Measurements from ENCODE around the gene SPAG7.

The SPAG7 gene

GRCh38 chr17:4949321-4950074, 18.1 kb downstream of the SPAG7 start:
- peak; percentile 72 for DNase-seq

- peak; percentile 93 for DNase-seq
Measured at GRCh38 chr17:4948931-4949320, 18.7 kb downstream of the SPAG7 start.

- peak; percentile 96 for DNase-seq
Measured at GRCh38 chr17:4948166-4948930, 19.3 kb downstream of the SPAG7 start, which contains the start of gene PFN1. Gene PFN1 (minus strand): TSS chr17:4948530. CDS start chr17:4948394, 136 bp downstream.

DNA sequence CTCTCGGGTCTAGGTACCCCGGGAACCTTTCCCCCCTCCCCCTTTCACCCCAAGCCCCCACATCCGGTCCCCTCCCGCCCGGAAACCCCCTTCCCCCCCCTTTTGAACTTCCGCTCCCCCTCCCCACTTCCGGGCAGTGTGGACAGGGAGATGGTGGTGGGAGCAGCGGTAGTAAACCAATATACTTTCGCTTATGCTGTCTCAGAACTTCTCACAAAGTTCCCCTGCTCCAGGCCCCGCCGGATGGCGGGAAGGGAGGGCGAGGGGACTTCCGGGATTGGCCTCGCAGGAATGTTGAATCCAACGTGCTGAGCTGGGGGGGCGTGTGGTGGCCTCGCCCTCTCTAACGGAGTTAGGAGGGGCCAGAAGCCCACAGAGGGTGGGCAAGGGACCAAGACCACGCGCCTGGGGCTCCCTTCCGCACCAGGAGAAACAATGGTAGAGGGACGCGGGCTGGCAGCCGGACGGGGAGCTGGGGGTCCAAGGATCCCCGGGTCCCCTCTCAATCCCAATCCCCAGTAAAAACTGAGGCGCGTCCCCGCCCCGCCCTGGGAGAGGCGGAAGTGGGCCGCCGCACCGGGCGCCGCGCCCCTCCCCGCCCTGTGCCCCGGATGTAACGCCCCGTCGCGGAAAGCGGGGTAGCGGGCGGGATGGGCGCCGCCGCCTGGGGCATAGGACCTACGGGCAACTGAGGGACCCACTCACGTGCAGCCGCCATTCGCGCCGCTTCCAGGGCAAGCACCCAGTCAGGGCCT, 20.0 kb downstream of the SPAG7 start:
- peak; percentile 62 for DNase-seq

DNA sequence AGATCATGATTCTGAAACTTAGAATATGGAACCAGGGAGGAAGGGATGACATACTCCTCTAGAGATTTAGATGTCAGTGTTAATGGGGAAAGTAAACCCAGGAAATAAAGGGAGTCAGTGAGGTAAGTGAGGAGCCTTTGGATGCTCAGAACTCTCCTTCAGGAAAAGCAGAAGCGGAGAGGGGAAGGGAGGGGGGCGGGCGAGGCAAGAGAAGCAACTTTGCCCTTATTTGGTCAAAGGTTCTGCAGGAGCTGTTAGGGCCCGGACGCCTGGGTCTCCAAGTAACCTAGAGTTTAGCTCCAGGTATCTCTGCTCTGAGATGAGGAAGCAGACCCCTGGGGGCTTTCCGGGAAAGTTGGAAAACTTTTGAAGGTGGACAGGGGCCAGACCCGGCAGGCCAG, 20.6 kb downstream of the SPAG7 start:
- DNase-seq, result no peak

- no peak for DNase-seq
Measured at GRCh38 chr17:4946312-4946976, 21.2 kb downstream of the SPAG7 start.

DNA sequence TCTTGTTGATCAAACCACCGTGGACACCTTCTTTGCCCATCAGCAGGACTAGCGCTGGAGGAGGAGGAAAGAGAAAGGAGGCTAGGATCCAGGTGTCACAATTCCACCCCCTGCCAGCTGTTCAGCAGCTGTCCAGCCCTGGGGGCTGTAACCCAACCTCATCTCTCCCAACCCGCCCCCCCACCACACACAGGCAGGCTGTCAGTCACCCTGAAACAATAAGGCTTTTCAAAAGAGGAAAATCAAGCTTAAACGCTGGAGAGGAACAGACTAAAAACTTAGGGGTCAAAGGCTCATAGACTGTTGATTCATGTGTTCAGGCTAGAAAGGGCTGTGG, 21.7 kb downstream of the SPAG7 start:
- no peak for DNase-seq

DNA sequence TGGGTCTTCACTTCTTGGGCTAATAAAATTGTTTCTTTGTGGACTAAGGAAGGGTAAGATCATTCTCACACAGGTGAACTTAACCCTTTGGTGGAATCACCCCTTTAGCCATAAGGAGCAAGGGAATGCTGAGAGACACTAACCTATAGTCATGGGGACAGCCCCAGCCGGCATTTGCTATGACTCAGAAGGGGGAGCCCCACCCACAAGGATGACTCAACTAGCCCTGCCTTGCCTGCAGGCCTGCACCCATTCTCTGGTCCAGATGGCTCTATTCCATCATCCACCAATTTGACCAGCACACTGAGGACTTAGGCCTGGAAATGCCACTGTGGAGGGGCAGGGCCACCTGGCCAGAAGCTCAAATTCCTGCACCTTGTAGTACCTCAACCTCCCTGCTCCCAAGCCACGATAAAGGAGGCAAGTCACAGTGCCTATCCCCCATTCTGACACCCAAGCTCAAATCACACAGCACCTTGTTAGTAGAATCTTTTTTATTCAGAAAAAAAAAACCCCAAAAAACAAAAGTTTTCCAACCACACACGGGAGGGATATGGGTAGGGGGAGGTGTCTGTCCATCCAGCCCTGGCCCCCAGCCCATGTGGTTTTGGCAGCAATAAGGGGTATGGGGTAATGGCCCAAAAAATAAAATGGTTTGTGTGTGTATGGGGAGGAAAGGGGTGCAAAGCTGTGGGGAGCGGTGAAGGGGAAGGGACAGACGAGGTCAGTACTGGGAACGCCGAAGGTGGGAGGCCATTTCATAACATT, 22.3 kb downstream of the SPAG7 start:
- DNase-seq, result peak; percentile 88

DNA sequence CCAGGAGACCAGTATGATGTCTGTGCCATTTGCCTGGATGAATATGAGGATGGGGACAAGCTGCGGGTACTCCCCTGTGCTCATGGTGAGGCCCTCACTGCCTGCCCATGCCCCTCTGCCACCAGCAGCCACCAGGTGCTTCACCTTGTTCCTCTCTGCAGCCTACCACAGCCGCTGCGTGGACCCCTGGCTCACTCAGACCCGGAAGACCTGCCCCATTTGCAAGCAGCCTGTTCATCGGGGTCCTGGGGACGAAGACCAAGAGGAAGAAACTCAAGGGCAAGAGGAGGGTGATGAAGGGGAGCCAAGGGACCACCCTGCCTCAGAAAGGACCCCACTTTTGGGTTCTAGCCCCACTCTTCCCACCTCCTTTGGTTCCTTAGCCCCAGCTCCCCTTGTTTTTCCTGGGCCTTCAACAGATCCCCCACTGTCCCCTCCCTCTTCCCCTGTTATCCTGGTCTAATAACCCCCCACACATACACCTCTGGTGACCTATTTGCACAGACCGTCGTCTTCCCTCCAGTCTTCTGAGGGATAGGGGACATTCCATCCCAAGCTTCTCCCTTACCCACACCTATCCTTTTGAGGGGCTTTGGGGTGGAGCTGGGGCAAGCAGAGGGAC, 23.0 kb downstream of the SPAG7 start:
- DNase-seq, result no peak

GRCh38 chr17:4944163-4944553, 23.5 kb downstream of the SPAG7 start:
- no peak for DNase-seq

DNA sequence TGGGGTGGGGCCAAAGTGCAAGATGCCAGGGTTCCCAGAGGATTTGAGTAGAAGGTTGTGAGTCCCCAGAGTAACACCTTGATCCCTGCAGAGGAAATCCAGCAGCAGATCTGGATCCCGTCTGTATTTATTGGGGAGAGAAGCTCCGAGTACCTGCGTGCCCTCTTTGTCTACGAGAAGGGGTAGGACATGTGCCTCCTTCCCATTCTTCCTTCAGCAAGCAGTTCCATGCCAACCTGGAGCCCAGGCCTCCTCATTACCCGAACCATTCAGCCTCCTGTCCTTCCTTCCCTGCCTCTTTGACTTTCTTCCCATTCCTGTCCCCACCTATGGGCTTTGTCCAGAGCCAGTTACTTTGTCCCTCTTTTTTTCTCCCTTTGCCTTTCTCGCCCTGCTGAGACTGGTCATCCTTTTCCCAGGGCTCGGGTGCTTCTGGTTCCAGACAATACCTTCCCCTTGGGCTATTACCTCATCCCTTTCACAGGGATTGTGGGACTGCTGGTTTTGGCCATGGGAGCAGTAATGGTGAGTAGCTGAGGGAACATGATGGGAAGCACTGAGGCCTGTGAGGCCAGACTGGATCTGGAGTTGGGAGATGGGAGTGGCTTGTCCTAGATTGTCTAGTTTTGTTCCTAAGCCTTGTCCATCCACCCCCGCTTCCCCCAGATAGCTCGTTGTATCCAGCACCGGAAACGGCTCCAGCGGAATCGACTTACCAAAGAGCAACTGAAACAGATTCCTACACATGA, 24.7 kb downstream of the SPAG7 start:
- DNase-seq, result no peak

GRCh38 chr17:4941319-4941610, 26.4 kb downstream of the SPAG7 start:
- DNase-seq, result no peak

- DNase-seq, result no peak
Measured at GRCh38 chr17:4940555-4941318, 26.9 kb downstream of the SPAG7 start.

DNA sequence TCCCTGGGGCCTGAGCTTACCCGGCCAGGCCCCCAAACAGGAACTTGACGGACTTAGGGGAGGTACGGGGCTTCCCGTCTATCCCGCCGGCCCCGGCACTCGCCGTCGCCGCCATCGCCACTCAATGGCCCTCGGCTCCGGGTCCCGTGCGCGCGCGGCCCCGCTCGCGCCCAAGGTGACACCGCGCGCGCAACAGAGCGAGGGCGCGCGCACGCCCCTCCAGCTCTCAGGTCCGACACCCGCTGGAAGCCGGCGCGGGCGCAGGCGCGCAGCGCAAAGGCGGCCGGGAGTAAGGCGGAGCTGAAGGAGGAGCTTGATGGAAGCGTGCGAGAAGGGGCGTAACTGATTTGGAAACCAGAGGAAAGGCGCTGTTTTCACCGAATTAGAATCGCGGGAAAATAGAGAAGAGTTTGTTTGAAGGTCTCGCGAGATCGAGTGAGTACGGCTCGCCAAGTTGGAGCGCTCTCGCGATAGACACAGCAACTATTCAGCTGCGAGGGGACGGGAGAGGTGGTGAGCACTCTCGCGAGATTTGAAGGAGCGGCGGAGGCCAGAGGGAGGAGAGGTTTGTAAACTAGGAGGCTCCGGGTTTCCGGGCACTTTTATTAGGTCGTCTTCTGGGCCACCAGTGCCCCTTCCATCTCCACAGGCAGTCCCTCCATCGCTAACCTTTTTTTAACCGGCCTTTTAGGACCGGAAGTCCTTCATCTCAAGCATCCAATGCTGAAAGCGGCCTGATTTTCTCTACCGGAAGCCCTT, 27.6 kb downstream of the SPAG7 start, which contains the start of the genes RNF167 and SLC25A11:
Gene RNF167, plus strand, starts transcription at position 473 of the 759 bp plus-strand sequence. CDS start 642 bp downstream, outside the sequence.
Gene SLC25A11, minus strand, starts transcription at position 251 of the 759 bp plus-strand sequence. Its CDS starts 136 bp downstream, at position 115.
- peak; percentile 100 for DNase-seq

- no peak for DNase-seq
Measured at GRCh38 chr17:4939546-4939795, 28.1 kb downstream of the SPAG7 start.

GRCh38 chr17:4938688-4939545, 28.7 kb downstream of the SPAG7 start:
- DNase-seq, result no peak

DNA sequence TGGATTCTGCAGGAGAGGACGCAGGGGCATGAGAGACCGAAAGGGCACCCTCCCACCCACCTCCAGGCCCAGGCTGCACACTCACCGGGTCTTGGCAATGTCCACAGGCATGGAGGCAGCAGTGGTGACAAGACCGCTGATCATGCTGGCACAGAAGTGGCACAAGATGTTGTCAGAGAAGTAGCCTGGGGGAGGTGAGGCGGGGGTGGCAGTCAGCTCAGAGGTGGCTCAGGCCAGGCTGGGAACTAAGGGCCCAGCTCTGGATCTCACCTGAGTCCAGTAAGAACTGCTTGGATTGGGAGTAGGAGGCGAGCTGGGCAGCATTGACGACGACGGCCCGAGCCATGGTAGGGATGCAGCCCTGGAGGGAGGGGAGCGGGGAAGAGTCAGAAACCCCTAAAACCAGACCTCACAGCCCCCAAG, 29.5 kb downstream of the SPAG7 start:
- DNase-seq, result no peak

GRCh38 chr17:4937553-4937952, 30.1 kb downstream of the SPAG7 start:
- no peak for DNase-seq

- no peak for DNase-seq
Measured at GRCh38 chr17:4936436-4936835, 31.2 kb downstream of the SPAG7 start.
